NCI-H1417 (cell line): ENCODE results near the gene ALDH4A1.
"Not testable (repeated sequence)": the region's sequence is repeated elsewhere in the genome, so short reads cannot be mapped to it uniquely, and the experiment has no call there.

Source experiments
- DNase-seq, 3 experiments: peaks; one replicate each; lab custom pipeline; 2025; lab: John Stamatoyannopoulos, UW

ALDH4A1 gene

DNA sequence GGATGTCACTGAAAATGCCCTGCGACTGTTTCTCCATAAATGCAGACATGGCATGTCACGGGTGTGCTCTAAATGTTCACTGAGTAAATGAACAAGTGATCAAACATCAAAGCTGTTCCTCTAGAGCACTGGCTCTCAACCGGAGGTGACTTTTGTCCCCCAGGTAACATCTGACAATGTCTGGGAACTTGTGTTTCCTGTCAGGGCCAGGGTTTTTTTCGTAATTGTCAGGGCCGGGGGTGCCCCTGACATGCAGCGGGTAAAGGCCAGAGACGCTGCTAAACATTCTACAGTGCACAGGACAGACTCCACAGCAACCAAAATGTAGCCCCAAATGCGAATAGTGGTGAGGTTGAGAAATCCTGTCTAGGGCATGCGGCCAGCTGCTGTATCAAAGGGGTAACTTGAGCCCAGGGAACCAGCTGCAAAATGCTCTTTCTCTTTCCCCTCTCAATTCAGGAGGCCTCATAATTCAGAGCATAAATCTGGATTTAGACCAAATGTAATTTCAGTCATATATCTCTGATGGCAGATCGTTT, 2.0 kb downstream of the ALDH4A1 start:
- no peak for DNase-seq

DNA sequence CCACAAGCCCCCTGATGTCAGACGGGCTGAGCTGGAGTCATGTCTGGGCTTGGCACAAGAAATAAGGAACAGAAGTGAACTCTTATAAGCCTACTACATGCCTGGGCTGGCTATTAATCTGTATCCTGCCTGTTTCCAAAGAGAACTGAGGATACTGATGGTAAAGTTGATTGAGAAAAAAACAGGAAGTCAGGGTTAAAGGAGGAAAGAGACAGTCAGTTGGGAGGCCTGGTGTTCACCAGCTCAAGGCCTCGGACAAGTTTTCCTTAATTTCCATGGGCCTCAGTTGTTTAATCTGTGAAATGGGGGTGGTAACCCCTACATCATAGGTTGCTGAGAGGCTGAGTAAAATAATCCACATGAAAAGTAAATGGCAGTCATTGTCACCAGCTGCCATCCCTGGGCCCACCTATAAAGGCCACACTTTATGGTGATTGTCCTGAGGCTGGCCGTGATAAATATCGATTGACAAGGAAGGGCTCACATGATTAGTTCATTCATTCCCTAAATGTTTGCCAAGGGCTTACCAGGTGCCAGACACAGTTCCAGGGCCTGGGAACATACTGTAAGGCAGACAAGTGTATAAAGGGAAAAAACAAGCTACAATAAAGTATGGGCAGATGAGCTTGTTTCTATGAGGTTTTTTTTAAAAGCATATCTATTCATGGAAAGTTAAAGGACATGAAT, 2.8 kb downstream of the ALDH4A1 start:
- no peak for DNase-seq

DNA sequence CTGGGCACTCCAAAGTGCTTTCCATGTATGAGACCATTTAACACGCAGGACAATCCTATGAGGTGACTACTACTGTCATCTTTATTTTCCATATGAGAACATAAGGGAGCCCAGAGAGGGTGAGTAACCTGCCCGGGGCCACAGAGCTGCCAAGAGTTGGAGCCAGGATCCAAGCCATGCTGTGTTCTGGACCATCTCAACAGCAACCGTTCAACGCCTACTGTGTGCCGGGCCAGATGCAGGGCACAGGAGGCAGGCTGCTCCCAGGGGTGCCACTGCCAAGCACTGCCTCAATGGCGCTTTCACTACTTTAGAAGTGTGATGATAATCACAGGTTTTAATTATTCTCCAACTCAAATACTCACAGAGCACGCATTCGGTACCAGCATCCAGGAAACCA, 3.8 kb downstream of the ALDH4A1 start:
- DNase-seq, result no peak

DNA sequence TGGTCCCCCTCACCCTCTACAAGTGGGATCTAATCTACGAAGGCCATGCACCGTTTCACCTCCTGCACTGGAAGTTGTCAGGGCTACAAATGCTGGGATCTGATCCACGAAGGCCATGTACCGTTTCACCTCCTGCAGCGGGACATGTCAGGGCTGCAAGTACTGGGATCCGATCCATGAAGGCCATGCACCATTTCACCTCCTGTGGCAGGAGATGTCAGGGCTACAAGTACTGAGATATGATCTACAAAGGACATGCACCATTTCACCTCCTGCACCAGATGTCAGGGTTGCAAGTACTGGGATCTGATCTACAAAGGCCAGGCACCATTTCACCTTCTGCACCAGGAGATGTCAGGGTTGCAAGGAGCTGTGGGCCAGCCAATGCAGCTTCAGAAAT, 7.0 kb downstream of the ALDH4A1 start:
- peak in 1 of 3 experiments; percentile 50 for DNase-seq

DNA sequence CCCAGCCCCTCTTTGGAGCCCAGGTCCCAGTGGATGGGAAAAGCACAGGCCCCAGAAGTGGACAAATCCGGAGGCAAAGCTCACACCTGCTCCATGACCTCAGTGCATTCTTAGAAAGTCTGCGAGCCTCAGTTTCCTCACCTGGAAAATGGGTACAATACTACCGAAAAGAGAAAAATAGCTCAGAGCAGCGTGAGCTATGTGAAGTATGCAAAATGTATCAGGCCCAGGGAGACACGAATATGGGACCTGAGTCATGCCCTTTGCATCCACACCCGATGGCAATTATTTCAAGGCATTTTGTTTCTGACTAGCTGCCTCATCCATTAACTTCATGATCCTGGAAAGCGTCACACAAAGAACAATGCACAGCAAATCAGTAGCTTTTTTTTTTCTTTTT, 9.2 kb downstream of the ALDH4A1 start:
- no peak for DNase-seq

DNA sequence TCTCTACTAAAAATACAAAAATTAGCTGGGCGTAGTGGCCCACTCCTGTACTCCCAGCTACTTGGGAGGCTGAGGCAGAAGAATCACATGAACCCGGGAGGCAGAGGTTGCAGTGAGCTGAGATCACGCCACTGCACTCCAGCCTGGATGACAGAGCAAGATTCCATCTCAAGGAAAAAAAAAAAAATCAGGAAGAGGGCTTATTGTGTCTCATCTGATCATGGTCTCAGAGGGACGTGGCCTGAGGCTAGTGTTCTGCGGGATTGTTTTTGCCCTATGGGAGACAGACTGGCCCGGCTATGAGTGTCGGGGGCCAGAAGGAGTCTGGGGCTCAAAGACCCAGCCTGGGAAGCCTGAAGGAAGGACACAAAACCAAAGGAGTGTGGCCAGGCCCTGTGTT, 10.5 kb downstream of the ALDH4A1 start:
- DNase-seq, result not testable (repeated sequence)

DNA sequence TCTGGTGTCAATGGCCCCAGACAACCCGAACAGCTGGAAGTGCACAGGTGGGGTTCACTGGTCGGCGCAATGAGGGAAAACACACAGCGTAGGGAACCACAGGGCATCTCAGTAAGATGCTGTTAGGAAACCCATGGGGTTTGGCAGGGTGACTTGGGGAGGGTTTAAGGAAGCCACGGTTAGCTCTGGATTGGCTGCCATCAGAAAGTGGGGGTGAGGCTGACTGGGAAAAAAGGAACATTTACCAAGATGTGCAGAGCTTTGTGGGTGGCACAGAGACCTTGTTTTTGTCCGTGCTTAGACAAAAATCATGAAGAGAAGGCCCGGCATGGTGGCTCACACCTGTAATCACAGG, 11.0 kb downstream of the ALDH4A1 start:
- no peak for DNase-seq

DNA sequence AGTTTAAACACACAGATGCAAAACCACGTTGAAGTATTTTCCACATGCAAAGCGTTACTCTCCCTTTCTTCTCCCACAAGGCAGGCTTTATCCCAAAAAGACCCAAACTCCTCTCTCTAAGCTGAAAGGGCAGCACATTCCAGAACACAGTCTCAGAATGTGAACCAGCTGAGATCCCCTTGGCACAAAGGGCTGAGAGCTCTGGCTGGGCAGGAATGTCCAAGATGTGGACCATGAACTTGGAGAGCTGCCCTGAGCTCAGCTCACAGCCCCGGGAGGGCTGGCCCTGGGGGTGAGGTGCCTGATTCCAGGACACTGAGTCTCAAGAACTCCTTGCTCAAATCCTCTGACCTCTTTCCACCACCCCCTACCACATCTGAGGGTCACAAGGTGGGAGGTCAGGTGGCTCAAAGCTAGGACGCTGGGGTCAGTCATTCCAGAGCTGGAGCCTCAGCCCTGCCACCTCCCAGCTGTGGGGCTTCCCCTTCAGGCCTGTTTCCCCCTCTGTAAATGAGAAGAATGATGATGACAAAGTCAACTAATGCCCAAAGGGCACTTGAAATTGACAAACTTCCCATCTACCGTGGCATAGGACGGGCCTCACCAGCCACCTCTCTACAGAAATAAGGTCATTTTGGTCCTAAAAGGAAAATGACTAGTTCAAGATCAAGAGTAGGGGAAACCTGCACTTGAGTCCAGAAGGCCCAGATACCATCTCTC, 11.5 kb downstream of the ALDH4A1 start:
- no peak for DNase-seq

DNA sequence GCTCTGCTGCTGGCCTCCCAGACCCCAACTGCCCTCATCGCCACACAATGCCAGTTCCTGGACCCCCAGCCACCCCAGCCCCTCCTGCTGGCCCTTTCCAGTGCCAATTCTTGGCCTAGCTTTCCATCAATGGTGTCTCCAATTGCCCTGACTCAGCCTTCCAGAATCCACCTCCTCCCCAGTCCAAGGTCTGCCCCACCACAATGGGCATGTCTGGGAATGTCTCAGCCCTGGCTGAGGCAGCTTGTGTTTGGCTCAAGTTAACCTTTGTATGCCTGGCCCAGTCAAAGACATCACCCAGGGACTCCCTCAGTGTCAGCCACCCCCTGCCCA, 16.4 kb downstream of the ALDH4A1 start:
- DNase-seq, result no peak

DNA sequence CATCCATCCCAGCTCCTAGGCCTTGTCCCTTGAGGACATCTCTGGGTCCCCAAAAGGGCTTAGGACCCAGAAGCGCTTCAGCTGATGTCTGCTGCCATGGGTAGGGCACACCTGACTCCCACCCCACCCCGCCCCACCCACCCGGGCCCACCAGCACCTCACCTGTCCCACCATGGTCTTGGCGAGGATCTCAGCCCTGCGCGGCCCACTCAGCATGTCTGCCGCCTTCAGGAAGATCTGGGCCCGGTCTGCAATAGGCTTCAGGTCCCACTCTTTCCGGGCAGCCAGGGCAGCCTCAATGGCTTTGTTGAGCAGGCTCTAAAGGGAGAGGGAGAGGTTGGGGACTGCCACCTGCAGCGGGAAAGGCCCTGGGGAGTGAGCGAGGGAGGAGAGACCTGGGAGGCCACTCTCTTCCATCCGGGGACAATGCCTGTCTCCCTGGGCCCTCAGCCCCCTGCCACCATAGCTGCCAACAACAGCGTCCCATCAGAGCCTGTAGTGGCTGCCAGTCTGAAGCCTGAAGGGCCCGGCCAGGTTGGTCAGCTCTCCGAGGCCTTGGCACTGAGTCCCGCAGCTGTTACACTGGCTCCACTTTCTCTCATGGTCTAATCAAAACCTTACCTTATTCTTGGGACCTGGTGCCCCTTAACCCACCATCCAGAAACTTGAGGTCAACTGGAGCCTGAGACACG, 16.9 kb downstream of the ALDH4A1 start:
- no peak for DNase-seq

DNA sequence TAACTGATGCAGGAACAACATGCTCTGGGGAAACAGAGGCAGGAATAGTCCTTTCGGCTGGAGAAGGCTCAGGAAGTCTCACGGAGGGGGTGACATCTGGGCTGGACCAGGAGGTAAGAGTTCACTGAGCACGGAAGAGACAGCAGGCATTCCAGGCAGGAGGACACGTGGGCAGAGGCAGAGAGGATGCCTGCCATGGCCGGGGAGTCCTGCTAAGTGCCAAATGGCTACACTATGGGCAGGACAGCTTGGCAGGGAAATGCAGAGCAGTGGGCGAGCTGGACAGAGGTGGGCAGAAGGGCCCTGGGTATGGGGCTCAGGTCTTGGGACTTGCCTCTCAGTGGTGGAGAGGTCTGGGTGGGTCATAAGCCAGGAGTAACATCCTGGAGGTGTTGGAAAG, 17.6 kb downstream of the ALDH4A1 start:
- DNase-seq, result no peak

DNA sequence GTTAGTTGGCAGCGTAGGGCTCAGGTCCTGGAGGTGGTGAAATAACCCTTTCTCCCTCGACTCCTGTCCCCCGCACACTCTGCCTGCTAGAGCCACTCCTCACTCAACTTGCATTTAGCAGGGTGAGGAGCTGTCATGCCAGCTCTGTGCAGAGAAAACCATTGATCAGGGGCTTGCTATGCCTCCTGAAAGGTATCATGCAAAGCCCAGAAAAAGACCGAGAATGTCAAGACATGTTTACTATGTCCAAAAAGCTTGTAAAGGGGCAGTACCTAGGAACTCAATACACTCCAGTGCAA, 18.0 kb downstream of the ALDH4A1 start:
- no peak for DNase-seq

DNA sequence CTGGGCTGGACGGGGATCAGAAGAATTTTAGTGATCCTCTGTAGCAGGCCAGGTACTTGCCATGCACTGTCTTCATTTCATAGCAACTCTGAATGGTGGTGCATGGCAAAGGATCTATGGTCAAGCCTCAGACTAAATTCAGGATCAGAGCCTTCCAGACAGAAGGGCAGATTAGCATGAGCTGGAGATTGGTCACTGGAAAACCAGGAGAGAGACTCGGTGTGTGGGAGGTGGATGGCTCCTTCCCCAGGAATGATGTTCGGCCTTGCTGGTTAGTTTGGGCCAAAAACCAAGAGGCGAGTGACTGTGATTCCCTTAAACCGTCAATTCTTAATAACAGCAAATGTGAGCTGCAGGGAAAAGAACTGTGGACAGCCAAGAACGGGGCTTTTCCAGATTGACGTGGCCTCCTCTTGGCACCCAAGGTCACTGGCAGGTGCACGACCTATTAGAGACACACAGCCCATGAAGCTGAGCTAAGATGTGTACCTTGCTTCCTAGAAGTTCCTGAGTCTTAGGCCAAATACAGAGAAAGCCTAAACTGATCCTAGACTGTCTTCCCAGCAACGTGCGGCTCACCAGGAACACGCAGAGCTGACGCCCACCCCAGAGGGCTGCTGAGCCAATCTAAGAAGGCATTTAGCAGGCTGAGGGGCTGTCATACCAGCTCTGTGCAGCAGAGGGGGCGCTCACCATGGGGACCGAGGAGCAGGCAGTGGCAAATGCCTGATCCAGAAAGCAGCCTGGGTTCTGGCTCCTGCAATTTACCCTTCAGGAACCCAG, 18.5 kb downstream of the ALDH4A1 start:
- DNase-seq, result peak; percentile 22 to 63 (median 58)

DNA sequence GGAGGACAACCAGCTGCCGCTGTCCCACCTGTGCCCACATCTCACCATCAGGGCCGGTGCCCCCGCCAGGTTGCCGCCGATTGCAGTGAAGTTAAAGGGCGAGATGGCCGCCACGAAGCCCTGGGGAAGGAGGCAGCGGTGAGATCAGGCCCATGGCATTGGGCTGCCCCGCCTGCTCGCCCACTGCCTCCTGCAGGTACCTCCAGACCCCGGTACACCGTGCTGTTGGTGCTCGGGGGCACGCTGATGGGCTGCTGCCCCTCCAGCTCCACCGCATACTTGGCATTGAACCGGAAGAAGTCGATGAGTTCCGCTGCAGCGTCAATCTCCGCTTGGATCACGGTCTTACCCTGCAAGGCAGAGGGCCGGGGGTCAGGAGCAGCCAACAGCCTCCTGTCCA, 19.3 kb downstream of the ALDH4A1 start:
- DNase-seq, result no peak

DNA sequence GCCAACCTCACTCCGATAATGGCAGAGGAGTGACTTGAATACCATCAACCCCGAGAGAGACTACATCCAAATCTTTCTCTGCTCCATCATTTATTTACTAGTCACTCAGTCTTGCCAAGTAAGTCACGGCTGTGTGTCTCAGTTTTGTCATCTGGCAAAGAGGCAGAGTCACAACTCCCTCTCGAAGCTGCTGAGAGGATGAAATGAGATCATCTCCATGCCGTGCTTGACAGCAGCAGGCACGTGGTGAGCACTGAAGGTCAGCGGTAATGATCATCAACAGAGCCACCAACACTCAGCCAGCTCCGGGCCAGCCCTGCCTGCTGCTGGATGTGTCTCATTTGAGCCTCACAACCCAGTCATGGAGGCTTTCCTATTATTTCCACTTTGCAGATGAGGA, 19.9 kb downstream of the ALDH4A1 start:
- DNase-seq, result no peak

DNA sequence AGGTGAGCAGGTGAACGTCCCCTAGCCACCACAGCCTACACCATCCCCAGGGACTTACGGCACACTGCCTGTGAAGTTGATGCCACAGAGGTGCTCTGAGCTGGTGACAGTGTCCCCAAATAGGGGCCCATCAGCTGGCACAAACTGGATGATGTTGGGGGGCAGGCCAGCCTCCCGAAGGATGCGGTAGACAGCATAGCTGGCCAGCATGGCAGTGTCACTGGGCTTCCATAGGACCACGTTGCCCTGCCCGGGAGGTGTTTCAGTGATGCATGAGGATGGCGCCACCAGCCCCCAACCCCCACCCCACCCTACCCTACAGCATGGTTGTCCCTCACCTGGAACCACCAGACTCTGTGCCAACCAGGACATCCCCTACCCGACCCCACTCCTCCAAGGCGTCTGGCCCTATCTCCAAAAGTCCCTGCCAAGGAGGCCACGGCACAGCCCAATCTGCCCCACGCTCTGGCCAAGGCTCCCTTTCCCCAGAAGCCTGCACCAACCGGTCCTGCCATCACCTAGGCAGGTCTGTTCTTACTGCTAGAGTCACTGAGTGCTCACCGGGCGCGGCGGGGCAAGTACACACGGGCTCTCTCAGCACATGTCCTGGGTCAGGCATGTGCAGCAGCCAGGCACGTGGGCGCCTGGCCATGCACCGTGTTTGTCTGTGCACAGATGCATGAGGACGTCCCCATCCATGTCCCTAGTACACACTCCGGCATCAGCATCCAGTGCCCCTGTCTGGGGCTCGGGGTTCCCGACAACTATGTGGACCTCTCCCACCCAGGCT, 20.5 kb downstream of the ALDH4A1 start:
- DNase-seq, result no peak

DNA sequence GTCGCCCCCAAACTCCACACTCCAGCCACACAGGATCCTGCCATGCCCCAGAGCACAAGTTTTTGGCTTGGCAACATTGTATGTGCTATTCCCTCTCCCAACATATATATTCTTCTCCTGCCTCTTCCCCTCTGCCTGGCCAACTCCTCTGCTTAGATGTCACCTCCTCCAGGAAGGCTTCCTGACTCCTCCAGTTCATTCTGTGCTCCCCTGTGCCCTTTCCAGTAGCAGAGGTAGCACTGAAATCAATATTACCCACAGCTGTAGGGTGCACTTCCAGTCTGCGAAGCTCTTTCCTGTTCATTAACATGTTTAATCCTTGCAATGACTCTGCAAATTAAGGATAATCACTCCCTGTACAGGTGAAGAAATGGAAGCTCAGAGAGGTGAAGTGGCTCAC, 21.2 kb downstream of the ALDH4A1 start:
- no peak for DNase-seq

DNA sequence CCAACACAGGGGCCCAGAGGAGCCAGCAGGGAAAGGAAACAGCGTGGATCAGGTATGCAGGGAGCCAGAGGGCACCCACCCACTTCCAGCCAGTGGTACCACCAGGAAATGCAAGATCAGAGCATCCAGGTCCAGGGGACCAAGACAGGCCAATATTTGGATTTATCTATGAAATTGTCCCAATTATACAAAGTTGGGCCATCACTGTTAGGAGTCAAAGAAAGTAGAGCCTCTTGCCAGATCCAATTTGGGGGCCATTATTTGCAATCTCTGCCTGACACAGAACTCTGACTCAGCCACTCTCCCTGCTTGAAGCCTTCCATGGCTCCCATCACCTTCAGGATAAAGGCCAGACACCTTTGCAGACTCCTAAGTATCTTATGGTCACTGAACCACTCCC, 21.8 kb downstream of the ALDH4A1 start:
- no peak for DNase-seq

DNA sequence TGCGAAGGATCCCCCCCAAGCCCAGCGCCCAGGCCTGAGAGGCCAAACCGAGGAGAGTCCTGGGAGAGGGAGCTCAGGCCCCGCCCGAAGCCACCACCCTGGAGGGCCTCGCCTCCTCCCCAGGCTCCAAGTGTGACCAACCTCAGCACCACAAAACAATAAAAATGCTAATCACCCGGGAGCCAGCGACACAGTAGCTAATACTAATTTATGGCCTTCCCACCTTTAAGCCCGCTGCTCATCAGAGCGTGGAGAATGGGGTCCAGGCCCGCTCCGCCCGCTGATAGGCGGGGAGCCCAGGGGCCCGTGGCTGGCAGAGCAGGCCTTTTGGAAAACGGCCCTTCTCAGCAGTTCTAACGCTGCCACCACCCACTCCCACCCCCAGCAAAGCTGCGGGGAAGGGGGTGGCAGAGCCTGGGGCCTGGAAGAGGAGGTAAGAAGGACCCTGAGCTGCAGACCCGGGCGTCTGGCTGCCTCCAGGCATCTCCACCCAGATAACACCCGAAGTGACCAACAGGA, 22.5 kb downstream of the ALDH4A1 start:
- peak in 1 of 3 experiments; percentile 2 for DNase-seq

DNA sequence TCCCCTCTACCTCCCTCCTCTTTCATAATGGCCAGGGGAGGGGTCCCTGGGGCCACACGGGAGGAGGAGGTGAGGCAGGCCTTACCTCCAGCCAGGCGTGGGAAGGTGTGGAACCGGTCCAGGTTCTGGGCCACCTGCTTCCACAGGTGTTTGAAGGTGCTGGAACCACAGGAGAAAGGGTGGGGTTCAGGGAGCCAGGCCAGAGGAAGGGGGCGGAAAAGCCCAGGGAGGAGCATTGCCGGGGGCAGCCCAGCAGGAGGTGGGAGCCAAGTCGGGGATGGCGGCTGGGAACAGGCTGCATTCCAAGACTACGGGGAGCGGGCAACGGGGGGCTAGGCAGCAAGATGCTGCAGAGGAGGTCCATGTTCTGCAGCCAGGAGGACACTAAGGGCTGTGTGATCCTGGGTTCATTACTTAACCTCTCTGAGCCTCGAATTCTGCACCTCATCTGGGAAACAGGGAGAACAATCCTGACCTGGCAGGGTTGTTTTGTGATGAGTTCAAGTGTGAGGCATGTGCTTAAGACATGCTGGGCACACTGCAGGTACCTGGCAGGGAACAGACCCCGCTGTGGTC, 23.1 kb downstream of the ALDH4A1 start:
- no peak for DNase-seq

DNA sequence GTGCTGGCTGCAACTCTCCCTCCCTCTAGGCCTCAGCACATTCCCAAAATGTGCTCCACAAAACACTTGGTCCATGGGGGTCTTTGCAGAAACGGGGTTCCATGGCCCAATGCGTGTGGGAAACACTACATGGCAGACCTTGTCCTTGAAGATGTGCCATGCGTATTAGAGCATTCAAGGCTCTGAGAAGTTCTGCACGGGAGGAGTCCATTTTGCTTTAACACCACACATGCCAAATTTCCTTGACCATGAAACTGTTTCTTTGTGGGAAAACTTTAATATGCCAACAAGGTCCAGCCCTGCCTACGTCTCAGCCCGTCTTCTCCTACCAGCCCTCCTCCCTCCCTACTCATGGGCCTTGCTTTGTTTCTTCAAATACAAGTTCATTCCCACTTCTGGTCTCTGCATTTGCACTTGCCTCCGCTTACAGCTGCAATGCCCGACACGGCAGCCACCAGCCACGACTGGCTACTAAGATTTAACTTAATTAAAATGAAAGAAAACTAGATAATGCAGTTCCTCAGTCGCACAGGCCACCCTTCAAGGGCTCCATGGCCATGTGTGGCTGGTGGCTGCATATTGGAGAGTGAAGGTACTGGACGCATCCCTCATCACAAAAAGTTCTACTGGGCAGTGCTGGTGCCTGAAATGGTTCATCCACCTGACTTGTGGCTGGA, 23.7 kb downstream of the ALDH4A1 start:
- no peak for DNase-seq
